Muscle of back (tissue), 11 donors: Measurements from ENCODE around the gene ADCY1. TPM values are rescaled to one million over a fixed set of nuclear protein-coding genes. Genes with fewer than 3 reads are reported as not detected.

Experiments used
- DNase-seq, 3 donors: peaks; one replicate each; pipeline versions ENCODE4 v3.0.0 to v3.0.0-alpha.2; 2013
- polyA plus RNA-seq, 10 donors: library from polyadenylated mRNA; unstranded; fragments of 120-200 nt; gene quantifications; one replicate each; pipeline ENCODE4 v1.2.1, GENCODE V29; 2013; ENCODE audit not compliant: insufficient read length in 10 of 10

Gene ADCY1
- polyA plus RNA-seq, 10 donors: 10.6 to 19.7 (median 14.7) TPM

GRCh38 chr7:45575501-45576248, 1.5 kb downstream of the ADCY1 start:
- DNase-seq: no peak

GRCh38 chr7:45576249-45576929, 2.2 kb downstream of the ADCY1 start:
- DNase-seq: no peak

DNA sequence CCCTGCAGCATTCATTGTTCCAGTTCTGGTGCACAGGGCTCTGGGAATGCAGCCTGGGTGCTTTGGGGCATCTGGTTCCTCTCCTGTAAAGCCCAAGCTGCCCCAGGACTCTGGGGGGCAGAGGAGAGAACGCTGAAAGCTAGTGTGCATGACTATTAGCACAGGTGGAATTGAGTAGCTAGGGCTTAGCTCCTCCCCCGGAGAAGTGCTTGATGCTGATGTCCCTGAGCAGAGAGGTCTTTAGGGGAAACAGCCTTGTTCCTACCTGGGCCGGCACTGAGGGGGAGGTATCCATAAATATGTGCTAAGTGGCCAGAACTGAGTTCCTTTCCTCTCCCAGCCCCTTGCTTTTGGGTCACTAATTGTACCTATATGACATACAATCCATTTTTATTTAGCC, 3.9 kb downstream of the ADCY1 start:
- DNase-seq: no peak

DNA sequence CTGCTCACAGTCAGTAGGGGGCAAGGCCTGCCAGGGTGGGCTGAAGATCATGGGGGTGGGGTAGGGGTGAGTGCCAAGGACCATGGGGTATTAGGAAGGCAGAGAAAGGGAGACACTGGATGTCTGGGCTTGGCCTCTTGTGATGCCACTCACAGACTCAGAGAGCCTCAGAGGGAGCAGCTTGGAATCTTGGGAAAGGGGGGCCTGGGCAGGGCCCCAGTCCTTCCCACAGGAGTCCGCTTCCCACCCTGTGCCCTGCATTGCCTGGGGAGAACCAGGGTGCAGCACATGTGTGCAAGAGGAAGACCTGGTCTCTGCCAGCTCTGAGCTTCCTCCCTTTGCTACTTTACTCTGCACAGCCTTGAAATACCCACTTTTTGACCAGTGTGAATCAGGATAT, 4.3 kb downstream of the ADCY1 start:
- no peak for DNase-seq

DNA sequence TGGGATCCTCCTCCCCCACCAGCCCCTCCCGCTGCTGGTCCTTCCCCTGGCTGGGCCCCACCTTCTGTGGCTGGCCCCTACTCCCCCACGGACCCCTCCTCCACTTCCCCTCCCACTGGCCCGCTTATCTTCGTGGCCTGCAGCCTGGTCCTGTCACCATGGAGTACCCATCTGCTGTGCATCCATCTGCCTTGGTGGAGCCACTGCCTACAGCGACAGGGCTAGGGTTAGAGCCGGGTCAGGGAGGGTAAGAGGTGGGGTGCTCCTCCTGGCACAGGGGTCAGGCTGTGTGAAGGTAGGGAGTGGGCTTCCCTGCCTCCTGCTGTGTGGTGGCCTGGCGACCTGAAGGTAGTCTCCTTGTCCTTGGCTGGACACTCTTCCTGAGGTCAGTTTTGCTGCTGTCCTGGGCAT, 5.2 kb downstream of the ADCY1 start:
- DNase-seq: no peak

GRCh38 chr7:45580053-45580872, 6.1 kb downstream of the ADCY1 start:
- no peak for DNase-seq

GRCh38 chr7:45581271-45581780, 7.2 kb downstream of the ADCY1 start:
- DNase-seq: no peak

DNA sequence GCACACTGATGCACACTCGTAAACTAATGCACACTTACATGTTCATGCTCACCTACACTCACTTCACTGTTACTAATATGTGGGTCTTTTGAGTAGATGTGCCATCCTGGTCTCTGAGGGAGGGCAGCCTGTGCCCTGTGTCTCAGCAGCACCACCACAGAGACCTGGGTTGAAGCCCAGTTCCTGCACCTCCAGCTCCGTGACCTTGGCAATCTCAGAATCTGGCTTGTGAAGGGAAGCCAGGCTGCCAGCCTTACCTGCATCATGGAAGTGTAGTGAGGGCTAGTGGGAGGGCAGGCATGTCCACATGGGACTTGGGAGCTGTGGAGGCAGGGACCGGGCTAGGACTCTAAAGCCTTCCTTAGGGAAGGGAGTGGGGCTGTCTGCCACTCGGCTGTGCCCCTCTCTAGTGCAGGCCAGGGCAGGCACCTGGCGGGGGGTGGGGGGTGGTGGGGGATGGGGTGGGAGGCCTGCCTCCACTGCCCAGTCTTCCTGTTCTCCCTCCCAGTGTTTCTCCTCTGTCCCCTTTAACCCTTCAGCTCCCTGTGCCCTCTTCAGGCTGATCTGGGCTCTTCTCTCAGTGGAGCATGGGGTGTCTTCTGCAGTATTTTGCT, 8.1 kb downstream of the ADCY1 start:
- DNase-seq: no peak

GRCh38 chr7:45582868-45583277, 8.7 kb downstream of the ADCY1 start:
- DNase-seq: no peak

DNA sequence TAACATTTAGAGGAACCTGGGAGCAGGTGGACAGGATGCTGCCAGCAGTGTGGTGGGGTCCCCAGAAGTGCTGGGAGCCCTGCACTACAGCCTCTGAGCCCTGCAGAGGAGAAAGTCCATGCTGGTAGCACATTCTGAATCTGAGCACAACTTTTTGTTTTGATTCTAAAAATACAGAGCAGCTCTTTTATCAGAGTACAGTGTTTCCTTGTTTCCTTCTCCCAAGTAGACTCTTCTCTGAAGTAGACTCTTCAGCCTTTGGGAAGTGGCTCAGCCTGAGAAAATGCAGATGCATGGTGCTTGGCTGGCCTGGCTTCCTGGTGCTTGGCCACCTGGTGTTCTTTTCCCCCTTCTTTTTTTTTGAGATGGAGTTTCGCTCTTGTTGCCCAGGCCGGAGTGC, 9.1 kb downstream of the ADCY1 start:
- DNase-seq: no peak

DNA sequence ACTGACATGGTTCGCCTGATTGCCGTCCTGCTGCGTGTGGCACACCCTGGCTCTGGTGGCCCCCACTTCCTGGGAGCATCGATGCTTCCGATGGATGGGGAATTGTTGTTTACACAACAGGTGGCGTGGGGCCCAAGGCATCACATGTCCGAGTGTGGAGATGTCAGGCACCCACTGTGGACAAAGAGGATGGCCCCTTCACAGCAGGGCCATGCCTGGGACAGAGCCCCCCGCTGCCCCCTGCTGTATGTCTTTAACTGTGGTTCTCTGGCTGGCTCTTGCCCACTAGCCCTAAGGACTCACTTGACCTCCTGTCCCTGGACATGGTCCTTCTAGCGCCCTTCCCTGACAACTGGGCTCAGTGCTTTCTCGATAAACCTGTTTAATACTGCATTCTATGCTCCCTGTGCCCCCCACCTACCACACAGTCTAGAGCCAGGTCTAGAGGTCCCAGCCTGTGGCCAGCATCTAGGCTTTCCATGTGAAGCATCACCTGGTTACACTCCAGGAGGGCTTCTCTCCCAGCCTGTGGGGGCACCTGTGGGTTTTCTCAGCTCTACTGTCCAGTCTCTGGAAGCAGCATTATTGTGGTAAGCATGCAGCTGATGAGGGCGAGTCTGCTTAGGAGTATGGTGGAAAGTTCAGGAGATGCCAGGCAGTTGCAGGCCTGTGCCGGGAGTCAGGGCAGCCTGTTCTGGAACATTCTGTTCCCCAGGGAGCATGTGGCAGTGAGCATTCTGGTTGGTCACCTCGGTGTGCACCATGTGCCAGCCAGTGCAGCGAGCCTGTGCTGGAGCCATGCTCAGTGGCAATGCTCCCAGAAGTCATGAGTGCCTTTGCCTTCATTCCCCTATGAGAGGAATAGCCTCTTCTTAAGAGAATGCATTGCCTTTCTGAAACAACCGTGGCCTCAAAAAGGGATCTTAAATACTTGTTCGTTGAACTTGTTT, 10.4 kb downstream of the ADCY1 start:
- DNase-seq: no peak

DNA sequence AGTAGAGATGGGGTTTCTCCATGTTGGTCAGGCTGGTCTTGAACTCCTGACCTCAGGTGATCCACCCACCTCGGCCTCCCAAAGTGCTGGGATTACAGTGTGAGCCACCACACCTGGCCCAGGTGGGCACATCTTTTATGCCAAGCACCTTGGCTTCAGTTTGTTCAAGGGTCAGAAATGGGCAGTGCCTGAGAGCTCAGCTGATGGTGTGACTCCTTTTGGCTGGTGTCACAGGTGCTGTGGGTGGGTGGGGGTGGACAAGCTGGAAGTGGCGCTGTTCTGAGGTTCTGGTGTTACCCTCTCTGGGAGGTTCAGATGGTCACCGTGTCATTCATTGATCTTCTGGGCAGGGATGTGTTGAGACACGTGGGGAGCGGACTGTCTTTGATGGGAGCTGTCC, 11.5 kb downstream of the ADCY1 start:
- no peak for DNase-seq

DNA sequence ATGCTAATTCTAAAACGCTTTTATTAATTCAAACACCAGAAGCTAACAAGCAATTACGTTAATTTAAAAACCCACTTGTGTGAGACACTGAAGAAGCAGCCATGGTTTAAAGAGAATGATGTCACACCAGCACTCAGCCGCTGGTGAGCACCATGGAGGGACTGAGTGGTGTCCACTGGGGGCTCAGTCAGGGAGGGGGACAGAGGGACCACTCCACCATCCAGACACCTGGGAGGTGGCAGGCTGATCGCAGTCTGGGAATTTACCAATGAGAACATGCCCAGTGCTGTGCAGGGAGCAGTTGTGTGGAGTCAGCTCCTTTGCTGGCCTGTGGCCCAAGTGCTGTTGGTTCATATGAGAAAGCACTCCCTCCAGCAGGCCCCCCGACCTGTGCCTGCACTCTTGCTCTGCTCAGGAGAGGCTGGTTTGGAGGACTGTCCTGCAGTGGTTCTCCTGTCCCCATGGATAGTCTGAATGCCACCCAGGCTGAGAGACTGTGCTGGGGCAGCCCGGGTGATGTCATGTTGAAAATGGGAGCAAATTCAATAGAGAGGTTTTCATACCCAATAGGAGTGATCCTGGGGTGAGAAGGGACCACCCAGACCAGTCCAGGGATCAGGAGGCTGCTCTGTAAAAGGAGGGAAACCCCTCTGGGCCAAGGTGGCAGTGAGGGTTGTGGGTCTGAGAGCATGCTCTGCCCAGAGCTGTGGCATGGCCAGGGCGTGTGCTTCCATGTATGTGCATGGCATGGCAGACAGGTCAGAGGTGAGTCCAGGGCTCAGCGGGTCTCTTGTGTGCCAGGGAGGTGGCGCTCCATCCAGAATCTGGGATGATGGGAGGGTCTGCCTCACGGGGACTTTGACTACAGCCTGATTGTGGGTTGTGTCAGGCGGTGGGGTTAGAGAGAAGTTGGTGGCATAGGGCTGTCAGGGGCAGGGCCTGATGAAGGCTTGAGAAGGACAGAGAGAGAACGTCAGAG, 12.7 kb downstream of the ADCY1 start:
- no peak for DNase-seq

DNA sequence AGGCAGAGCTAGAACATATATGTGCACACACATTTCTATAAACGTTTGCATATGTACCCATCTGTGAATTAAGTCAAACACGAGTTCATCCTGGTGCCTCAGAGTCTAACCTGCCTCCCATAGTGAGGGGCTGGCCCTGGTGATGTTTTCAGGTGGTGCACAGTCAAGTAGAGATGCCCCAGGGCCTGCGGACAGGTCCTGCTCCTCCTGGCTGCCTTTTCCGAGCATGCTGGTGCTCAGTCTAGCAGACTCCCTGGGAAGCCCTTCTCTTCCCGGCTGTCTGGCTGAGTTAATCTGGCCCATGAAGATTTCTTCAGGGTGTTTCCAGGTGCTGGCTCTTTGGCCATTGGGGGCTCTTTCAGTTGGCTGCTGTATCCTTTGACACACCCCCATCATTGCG, 14.3 kb downstream of the ADCY1 start:
- DNase-seq: no peak

- DNase-seq: no peak
These were observed 14.9 kb downstream of the ADCY1 start for GRCh38 chr7:45589061-45589460.

DNA sequence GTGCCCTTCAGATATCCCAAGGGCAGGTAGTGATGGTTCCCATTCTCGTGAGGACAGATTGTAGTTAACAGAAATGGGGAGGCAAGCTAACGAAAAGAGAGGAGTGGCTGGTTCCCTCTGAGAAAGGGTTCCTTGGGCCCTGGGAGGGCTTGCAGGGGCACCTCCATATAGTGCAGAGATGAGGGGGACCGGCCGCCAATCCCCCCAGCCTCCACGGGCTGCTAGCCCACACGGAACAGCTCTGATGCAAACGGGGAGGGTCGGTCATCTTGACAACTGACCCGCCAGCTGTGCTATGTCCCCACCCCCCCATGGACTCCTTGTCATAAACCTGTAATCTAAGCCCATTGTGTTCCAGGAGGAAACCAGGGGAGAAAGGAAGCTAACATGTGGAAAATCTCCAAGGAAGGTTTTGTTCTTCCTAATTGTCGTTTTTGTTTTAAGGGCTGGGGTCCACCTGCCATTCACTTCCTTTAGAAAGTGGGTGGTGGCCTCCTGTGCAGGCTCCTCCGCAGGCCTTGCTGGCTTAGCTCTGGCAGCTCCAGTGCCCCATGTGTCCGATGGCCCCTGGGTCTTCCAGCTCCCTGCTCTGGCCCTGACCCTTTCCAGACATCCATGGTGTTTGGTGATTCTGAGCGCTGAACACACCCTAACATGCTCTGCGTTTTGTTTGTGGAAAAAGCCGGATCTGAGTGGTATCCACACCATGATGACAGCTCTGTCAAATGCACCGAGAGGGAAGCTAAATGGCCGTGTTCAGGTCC, 15.9 kb downstream of the ADCY1 start:
- no peak for DNase-seq

GRCh38 chr7:45590679-45591057, 16.5 kb downstream of the ADCY1 start:
- DNase-seq: no peak

GRCh38 chr7:45591101-45591906, 17.1 kb downstream of the ADCY1 start:
- no peak for DNase-seq
